ENCODE measurements around the gene ADAMTS3. TPM values are rescaled to one million over a fixed set of nuclear protein-coding genes. Genes with fewer than 3 reads are reported as not detected.
A peak's percentile ranks its signal among the peaks of the same experiment; 100 is the strongest.

The ADAMTS3 gene
- total RNA-seq, 1 donor from 2014 or later = 20.4 TPM

DNA sequence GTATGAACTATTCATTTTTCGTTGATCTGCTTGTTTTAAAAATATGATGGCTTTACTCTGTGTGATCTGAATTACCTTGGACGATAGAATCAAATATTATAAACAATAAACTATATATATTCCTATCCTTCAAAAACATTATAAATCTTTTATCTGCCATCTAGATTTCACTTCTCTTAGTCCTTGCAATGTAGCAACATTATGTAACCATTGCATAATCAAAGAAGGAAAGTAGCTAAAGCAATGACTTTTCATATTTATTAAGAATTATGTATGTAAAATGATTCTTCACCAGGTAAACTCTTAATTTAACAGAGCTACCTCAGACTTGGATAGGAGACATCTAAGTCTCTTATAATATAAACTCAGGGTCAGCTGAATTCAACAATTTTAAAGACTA is 210.5 kb downstream of the ADAMTS3 start:
- no peak for DNase-seq (ENCODE audit: low spot score in 2 of 2)
- no peak for FAIRE-seq

- DNase-seq (ENCODE audit: low spot score in 2 of 2) = no peak
- FAIRE-seq = no peak
Measured at GRCh38 chr4:72357908-72358307, 211.1 kb downstream of the ADAMTS3 start.

DNA sequence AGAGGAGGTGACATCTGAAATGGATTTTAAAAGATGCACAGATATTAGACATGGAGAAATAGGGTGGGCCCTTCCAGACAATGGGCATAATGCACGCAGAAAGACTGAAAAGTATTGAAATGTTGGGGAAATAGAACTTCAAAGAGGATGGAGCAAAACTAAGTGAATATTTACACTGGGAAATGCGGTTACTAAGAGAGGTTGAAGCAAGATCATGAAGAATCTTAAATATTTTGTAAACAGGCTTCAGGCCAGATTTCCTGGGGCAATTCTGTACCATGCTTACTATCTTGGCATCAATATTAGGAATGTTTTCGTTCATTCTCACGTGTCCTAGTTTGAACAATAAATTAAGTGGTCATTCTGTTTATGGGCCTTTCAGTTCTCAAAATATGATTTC is 216.3 kb downstream of the ADAMTS3 start:
- no peak for FAIRE-seq
- no peak for DNase-seq (ENCODE audit: low spot score in 2 of 2)

GRCh38 chr4:72351521-72351920 is 217.5 kb downstream of the ADAMTS3 start:
- FAIRE-seq (no peak), DNase-seq (ENCODE audit: low spot score in 2 of 2) (no peak)

GRCh38 chr4:72348701-72349100 is 220.3 kb downstream of the ADAMTS3 start:
- DNase-seq (ENCODE audit: low spot score in 2 of 2) = no peak
- no peak for FAIRE-seq

DNA sequence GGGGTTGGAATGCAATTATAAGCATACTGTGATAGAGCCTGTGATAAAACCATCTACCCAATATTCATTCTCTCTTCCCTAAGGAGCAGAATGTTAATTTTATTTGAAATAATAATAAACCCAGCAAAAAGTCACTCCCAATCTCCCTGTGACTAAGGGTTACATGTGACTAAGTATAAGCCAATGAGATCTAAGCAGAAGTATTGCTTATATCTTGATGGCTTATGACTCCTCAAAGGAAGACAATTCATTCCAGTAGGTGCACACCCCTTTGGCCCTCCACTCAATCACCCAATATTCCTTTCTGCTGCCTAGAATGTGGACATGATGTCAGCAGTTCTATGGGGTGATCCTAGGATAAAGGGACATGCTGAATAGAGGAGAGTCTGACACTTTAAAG is 224.6 kb downstream of the ADAMTS3 start:
- DNase-seq (ENCODE audit: low spot score in 2 of 2) (no peak), FAIRE-seq (no peak)

- FAIRE-seq = no peak
- DNase-seq (ENCODE audit: low spot score in 2 of 2) = no peak
Measured at GRCh38 chr4:72341432-72341820, 227.6 kb downstream of the ADAMTS3 start.

GRCh38 chr4:72340803-72341431 is 228.1 kb downstream of the ADAMTS3 start:
- no peak for FAIRE-seq
- no peak for DNase-seq (ENCODE audit: low spot score in 2 of 2)

GRCh38 chr4:72338060-72338459 is 231.0 kb downstream of the ADAMTS3 start:
- FAIRE-seq = no peak
- DNase-seq (ENCODE audit: low spot score in 2 of 2) = no peak

- FAIRE-seq (no peak), DNase-seq (ENCODE audit: low spot score in 2 of 2) (no peak)
Measured at GRCh38 chr4:72330381-72330780, 238.6 kb downstream of the ADAMTS3 start.

GRCh38 chr4:72326692-72327632 is 242.1 kb downstream of the ADAMTS3 start:
- peak; percentile 54 for FAIRE-seq
- DNase-seq (ENCODE audit: low spot score in 2 of 2) = no peak

GRCh38 chr4:72325215-72325614 is 243.8 kb downstream of the ADAMTS3 start:
- DNase-seq (ENCODE audit: low spot score in 2 of 2) (no peak), FAIRE-seq (no peak)

GRCh38 chr4:72323227-72323626 is 245.8 kb downstream of the ADAMTS3 start:
- FAIRE-seq (no peak), DNase-seq (ENCODE audit: low spot score in 2 of 2) (no peak)

DNA sequence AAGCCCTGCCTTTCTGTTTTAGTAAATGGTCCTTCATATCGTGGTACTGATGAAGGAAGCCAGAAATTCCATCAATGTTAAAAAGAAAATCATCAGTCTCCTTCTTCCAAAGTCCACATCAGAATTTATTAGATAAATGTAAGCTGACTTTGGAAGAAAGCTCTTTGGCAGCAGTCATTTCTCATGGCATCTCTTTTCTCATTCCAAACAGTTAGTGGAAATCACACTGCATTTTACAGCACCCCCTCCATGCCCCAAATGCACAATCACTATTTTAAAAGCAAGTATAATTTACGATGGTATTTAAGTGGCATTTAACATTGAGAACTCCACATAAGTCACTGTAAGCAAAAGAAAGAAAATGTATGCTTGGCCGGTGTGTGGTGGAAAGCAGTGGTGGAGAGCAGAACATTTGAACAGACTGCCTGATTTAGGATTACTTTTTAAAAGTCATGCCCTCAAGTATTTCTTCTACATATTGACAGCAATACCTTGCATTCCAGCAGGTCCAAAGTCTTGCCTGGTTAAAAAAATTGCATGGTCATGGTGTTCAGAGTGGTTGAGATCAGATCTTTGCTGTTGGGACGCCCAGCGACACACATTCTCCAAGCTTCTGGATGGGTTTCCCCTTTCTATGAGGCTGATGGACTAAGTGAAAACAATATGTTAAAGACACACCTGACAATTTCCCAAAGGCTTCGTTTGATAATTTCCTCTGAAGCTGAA is 248.6 kb downstream of the ADAMTS3 start:
- FAIRE-seq (no peak), DNase-seq (ENCODE audit: low spot score in 2 of 2) (no peak)

DNA sequence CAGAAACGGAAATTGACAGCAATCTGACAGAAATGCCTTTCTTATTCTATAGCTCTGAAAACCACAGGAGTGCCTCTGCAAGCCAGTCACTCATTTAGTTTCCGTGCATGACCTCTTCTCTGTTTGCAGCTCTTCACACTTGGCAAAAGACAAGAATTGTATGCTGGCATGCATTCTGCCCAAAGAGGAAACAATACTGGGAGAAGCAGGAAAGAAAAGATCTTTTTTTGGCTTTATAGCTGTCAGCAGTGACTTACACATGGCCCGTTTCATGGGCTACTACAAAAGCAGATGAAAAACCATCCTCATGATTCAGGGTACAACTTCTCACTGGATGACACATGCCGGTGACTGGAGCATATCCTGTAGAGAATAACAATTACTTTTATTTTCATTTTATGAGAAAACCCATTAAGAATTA is 249.4 kb downstream of the ADAMTS3 start:
- DNase-seq (ENCODE audit: low spot score in 2 of 2) (no peak), FAIRE-seq (no peak)

- DNase-seq (ENCODE audit: low spot score in 2 of 2) (no peak), FAIRE-seq (no peak)
Measured at GRCh38 chr4:72318421-72319170, 250.4 kb downstream of the ADAMTS3 start.

GRCh38 chr4:72314869-72315268 is 254.2 kb downstream of the ADAMTS3 start:
- DNase-seq (ENCODE audit: low spot score in 2 of 2) (no peak), FAIRE-seq (no peak)

GRCh38 chr4:72313121-72313520 is 255.9 kb downstream of the ADAMTS3 start:
- no peak for DNase-seq (ENCODE audit: low spot score in 2 of 2)
- no peak for FAIRE-seq

DNA sequence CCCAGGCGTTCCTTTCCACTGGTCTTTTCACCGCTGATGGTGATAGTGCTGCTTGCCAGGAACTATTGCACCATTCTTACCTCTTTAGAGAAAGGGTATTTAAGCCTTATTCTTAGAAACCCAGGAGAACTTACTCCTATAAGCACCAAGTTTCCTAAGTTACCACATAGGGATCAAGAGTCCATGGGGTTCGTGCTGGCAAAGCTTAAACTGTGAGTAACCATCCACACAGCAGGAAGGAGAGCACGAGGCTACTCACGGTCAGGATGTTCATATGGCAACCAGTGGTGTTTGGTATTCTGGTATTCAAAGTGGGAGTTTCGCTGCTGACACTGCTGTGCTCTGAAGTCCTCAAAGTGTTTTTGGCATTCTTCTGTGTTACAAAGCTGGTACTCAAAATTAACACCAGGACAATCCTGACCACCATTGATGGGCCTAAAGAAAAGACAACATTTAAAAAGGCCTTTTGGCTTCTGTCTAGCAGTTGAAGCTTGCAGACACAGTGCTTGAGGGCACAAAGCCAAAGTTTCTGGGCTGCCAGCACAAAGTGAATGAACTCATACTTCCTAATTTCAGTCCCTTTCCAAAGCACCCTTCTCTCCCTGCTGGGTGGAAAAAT is 256.9 kb downstream of the ADAMTS3 start:
- FAIRE-seq = no peak

DNA sequence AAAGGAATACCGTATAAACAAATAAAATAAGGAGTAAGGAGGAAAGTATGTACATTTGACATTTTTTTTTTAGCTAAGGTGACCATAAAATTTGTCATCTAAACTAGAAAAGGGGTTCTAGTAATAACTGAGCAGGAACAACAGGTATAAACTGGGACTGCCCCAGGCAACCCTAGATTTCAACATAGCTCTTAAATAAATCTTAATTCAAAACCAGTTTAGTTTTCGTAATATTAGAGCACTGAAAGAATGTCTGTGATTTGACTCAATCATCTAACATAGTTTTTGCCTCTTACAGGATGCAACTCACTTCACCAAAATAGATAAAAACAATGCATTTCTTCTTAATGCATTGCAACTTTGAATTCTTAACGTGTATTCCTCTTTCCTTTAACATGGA is 257.7 kb downstream of the ADAMTS3 start:
- DNase-seq (ENCODE audit: low spot score in 2 of 2) (no peak), FAIRE-seq (no peak)

More for the DNA sequence above, 256.9 kb downstream of the ADAMTS3 start:
- DNase-seq (ENCODE audit: low spot score in 2 of 2) = no peak

All from frontal cortex (tissue), 4 donors.